H9 (cell line): ENCODE measurements around the gene CNBP. TPM values are rescaled to one million over a fixed set of nuclear protein-coding genes. Genes with fewer than 3 reads are reported as not detected.

Experiments
- DNase-seq: peaks from one replicate; pipeline ENCODE4 v3.0.0-alpha.2; 2017
- H2AFZ ChIP-seq: one replicate; pipeline ENCODE4 v1.6.1; 2013; ENCODE audit warnings: mild to moderate bottlenecking, low read length, control low read depth, moderate library complexity
- H2AK5ac ChIP-seq: 2 replicates; pipeline ENCODE4 v1.6.1; 2013; ENCODE audit warnings: low read length, control low read depth, mixed read lengths; ENCODE audit not compliant: insufficient read length
- H2BK120ac ChIP-seq: one replicate; pipeline ENCODE4 v1.6.1; 2013; ENCODE audit warnings: low read depth, mild to moderate bottlenecking, low read length, control low read depth, inconsistent platforms; ENCODE audit not compliant: poor library complexity, severe bottlenecking
- H2BK12ac ChIP-seq: 2 replicates; pipeline ENCODE4 v1.6.1; 2013; ENCODE audit warnings: low read length, control low read depth, mixed read lengths, low read depth; ENCODE audit not compliant: insufficient read length
- H2BK15ac ChIP-seq: 2 replicates; pipeline ENCODE4 v1.6.1; 2013; ENCODE audit warnings: low read depth, low read length, control low read depth
- H2BK20ac ChIP-seq: one replicate; pipeline ENCODE4 v1.6.1; 2013; ENCODE audit warnings: low read depth, mild to moderate bottlenecking, low read length, control low read depth, inconsistent platforms; ENCODE audit not compliant: poor library complexity, severe bottlenecking
- H2BK5ac ChIP-seq: 2 replicates; pipeline ENCODE4 v1.6.1; 2013; ENCODE audit warnings: low read length, control low read depth, mixed read lengths; ENCODE audit not compliant: insufficient read length
- H3K14ac ChIP-seq: 2 replicates; pipeline ENCODE4 v1.6.1; 2013; ENCODE audit warnings: low read length, control low read depth; ENCODE audit not compliant: insufficient read depth
- H3K18ac ChIP-seq: 2 replicates; pipeline ENCODE4 v1.6.1; 2013; ENCODE audit warnings: low read depth, mild to moderate bottlenecking, mixed read lengths, low read length, control low read depth; ENCODE audit not compliant: insufficient read length
- H3K23ac ChIP-seq: 2 replicates; pipeline ENCODE4 v1.6.1; 2013; ENCODE audit warnings: low read length, control low read depth, mixed read lengths, low read depth; ENCODE audit not compliant: insufficient read length
- H3K23me2 ChIP-seq: 2 replicates; pipeline ENCODE4 v1.6.1; 2013; ENCODE audit warnings: low read depth, mild to moderate bottlenecking, mixed read lengths, low read length, control low read depth; ENCODE audit not compliant: insufficient read length, poor library complexity, severe bottlenecking
- H3K27ac ChIP-seq: 2 replicates; pipeline ENCODE4 v1.5.1; 2013; ENCODE audit warnings: low read length, control low read depth, mixed read lengths, low read depth; ENCODE audit not compliant: insufficient read length
- H3K27me3 ChIP-seq: 2 replicates; pipeline ENCODE4 v1.6.1; 2013; ENCODE audit warnings: low read length, control low read depth, inconsistent platforms; ENCODE audit not compliant: insufficient read depth
- H3K4ac ChIP-seq: 2 replicates; pipeline ENCODE4 v1.6.1; 2013; ENCODE audit warnings: low read depth, mild to moderate bottlenecking, control low read depth, inconsistent platforms, low read length, moderate library complexity
- H3K4me1 ChIP-seq: 2 replicates; pipeline ENCODE4 v1.6.1; 2013; ENCODE audit warnings: low read length, control low read depth, inconsistent platforms; ENCODE audit not compliant: insufficient read depth
- H3K4me2 ChIP-seq: 2 replicates; pipeline ENCODE4 v1.6.1; 2013; ENCODE audit warnings: low read length, control low read depth, mixed read lengths; ENCODE audit not compliant: insufficient read length, insufficient read depth
- H3K56ac ChIP-seq: 2 replicates; pipeline ENCODE4 v1.6.1; 2013; ENCODE audit warnings: low read depth, mild to moderate bottlenecking, mixed read lengths, low read length, control low read depth; ENCODE audit not compliant: insufficient read length
- H3K79me1 ChIP-seq: 2 replicates; pipeline ENCODE4 v1.6.1; 2013; ENCODE audit warnings: low read depth, mild to moderate bottlenecking, moderate library complexity, low read length, control low read depth, inconsistent platforms; ENCODE audit not compliant: insufficient read depth, poor library complexity, severe bottlenecking
- H3K79me2 ChIP-seq: 2 replicates; pipeline ENCODE4 v1.6.1; 2013; ENCODE audit warnings: low read length, control low read depth, inconsistent platforms; ENCODE audit not compliant: insufficient read depth
- H3K9ac ChIP-seq: 2 replicates; pipeline ENCODE4 v1.6.1; 2013; ENCODE audit warnings: low read length, control low read depth, mixed read lengths; ENCODE audit not compliant: insufficient read length; ENCODE audit errors: extremely low read depth
- H3K9me3 ChIP-seq: one replicate; pipeline ENCODE4 v1.6.1; 2013; ENCODE audit warnings: low read depth, low read length, inconsistent platforms; ENCODE audit not compliant: control insufficient read depth
- H3T11ph ChIP-seq: one replicate; pipeline ENCODE4 v1.6.1; 2013; ENCODE audit warnings: mild to moderate bottlenecking, low read length, control low read depth, inconsistent platforms
- H4K20me1 ChIP-seq: one replicate; pipeline ENCODE4 v1.6.1; 2013; ENCODE audit not compliant: control insufficient read depth, insufficient read length, insufficient read depth
- H4K5ac ChIP-seq: 2 replicates; pipeline ENCODE4 v1.6.1; 2013; ENCODE audit warnings: low read depth, mild to moderate bottlenecking, mixed read lengths, low read length, control low read depth; ENCODE audit not compliant: insufficient read length
- H4K8ac ChIP-seq: replicated peaks from 2 replicates; pipeline ENCODE4 v1.6.1; 2013; ENCODE audit warnings: low read length, control low read depth, mixed read lengths, low read depth; ENCODE audit not compliant: insufficient read length
- H4K91ac ChIP-seq: 2 replicates; pipeline ENCODE4 v1.6.1; 2013; ENCODE audit warnings: low read depth, mild to moderate bottlenecking, moderate library complexity, mixed read lengths, low read length, control low read depth; ENCODE audit not compliant: insufficient read length
- H3K27ac Mint-ChIP-seq, 3 experiments: 2 replicates in 2 of 3; 3 replicates in 1 of 3; pipeline ENCODE4 v1.8.0; 2020 to 2021; ENCODE audit warnings: mixed read lengths in 3 of 3, mild to moderate bottlenecking in 1 of 3, moderate library complexity in 1 of 3
- H3K27me3 Mint-ChIP-seq: 2 replicates; pipeline ENCODE4 v1.8.0; 2021; ENCODE audit warnings: low read depth, mild to moderate bottlenecking, moderate library complexity, mixed read lengths
- H3K36me3 Mint-ChIP-seq, 3 experiments: 2 replicates in 2 of 3; 3 replicates in 1 of 3; pipeline ENCODE4 v1.8.0; 2020 to 2021; ENCODE audit warnings: low read depth in 3 of 3, mixed read lengths in 3 of 3; ENCODE audit not compliant: insufficient read depth in 1 of 3
- H3K4me1 Mint-ChIP-seq, 2 experiments: 2 replicates each; pipeline ENCODE4 v1.8.0; 2020; ENCODE audit warnings: mixed read lengths in 2 of 2
- H3K4me3 Mint-ChIP-seq, 2 experiments: 2 replicates in 1 of 2; 3 replicates in 1 of 2; pipeline ENCODE4 v1.8.0; 2020 to 2021; ENCODE audit warnings: mild to moderate bottlenecking in 2 of 2, mixed read lengths in 2 of 2, moderate library complexity in 1 of 2
- H3K9me3 Mint-ChIP-seq, 2 experiments: 2 replicates in 1 of 2; 3 replicates in 1 of 2; pipeline ENCODE4 v1.8.0; 2020; ENCODE audit warnings: mild to moderate bottlenecking in 2 of 2, mixed read lengths in 2 of 2, moderate library complexity in 1 of 2
- WGBS: extraction: QIAGEN DNeasy Blood & Tissue Kit; methylation state at CpG from one replicate; pipeline ENCODE4 v1.1.7; 2013; ENCODE audit warnings: missing lambda C conversion rate, low lambda C conversion rate, mixed read lengths; ENCODE audit not compliant: insufficient read length; ENCODE audit errors: extremely low coverage; 5-methylcytosine and 5-hydroxymethylcytosine counted together
- total RNA-seq: library from RNA; stranded (reverse); gene quantifications from 2 replicates; pipeline ENCODE4 v1.2.1, GENCODE V29; 2021
- TF ChIP-seq, protein P1 (sequence below): fragments of 200-600 bp; sonication (generic); conservative IDR thresholded peaks from 3 replicates; pipeline ENCODE4 v1.8.0; 2021; ENCODE audit warnings: antibody characterized with exemption, mild to moderate bottlenecking

Gene CNBP
- total RNA-seq, 1 experiment from 2014 or later = 433 TPM

DNA sequence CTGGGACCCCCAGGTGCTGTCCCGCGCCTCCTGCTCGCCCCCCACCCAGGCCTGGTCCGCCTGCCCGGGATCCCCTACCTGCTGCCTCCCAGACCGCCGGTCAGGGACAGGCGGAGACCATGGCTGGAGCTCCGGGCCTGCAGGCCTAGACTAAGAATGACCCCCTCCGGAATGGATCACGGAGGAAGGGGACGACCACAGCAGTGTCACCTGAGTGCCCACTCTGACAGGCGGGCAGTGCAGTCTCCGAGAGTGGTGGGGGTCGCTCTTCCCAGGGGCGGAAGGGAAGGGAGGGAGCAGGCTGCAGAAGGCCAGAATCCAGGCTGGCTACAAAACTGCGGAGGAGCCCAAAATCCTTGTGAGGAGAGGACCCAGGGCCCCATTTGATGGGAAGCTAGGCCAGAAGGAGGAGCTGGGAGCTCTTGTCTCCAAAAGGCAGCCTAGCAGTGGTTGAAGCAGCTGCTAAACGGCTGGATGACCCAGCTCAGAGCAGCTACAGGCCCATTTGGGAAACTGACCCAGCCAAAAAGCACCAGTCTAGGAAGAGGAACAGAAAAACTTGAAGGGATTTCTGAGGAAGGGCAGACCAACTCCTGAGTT is 61.2 kb downstream of the CNBP start:
- Histone ChIP-seq H3K27me3 (no peaks in the 10 kb centered on the region), H3K4me2 (peak overlapping the region; percentile 59), H3K9me3 (no peaks in the 10 kb centered on the region), H4K5ac (no peak overlapping the region), H3K18ac (no peak overlapping the region), H2BK5ac (no peak overlapping the region), H3K4ac (no peak overlapping the region), H3K4me1 (no peaks in the 10 kb centered on the region), H3K23ac (no peak overlapping the region), H2AFZ (no peak overlapping the region), H3K27ac (no peak overlapping the region), H3T11ph (no peak overlapping the region), H2BK120ac (no peak overlapping the region), H2BK12ac (no peak overlapping the region), H2BK20ac (no peak overlapping the region), H3K23me2 (peaks cover 10% of the 10 kb centered on the region), H4K20me1 (no peaks in the 10 kb centered on the region), H3K79me1 (no peaks in the 10 kb centered on the region), H3K9ac (no peak overlapping the region), H2AK5ac (no peak overlapping the region), H2BK15ac (no peak overlapping the region; the same call in 1 of the 2 replicates), H3K56ac (no peak overlapping the region), H4K91ac (no peak overlapping the region), H4K8ac (no peak overlapping the region), H3K14ac (no peak overlapping the region), H3K79me2 (peaks cover 10% of the 10 kb centered on the region; the same call in 1 of the 2 replicates)
- Mint-ChIP-seq H3K4me1 (peaks cover 31 to 33% of the 10 kb centered on the region in 2 experiments), H3K9me3 (no peaks in the 10 kb centered on the region), H3K27ac (peak overlapping the region in 1 of 3 experiments; percentile 85; a peak in 3 of 7 replicates), H3K27me3 (no peaks in the 10 kb centered on the region; the same call in 1 of the 2 replicates), H3K36me3 (peaks cover 0 to 4% (median 3%) of the 10 kb centered on the region in 3 experiments; a peak in 5 of 7 replicates), H3K4me3 (peak overlapping the region; percentile 66 to 86)
- no CpG with 5 or more reads among the region's 18 CpGs for WGBS
- TF ChIP-seq, protein P1, sequence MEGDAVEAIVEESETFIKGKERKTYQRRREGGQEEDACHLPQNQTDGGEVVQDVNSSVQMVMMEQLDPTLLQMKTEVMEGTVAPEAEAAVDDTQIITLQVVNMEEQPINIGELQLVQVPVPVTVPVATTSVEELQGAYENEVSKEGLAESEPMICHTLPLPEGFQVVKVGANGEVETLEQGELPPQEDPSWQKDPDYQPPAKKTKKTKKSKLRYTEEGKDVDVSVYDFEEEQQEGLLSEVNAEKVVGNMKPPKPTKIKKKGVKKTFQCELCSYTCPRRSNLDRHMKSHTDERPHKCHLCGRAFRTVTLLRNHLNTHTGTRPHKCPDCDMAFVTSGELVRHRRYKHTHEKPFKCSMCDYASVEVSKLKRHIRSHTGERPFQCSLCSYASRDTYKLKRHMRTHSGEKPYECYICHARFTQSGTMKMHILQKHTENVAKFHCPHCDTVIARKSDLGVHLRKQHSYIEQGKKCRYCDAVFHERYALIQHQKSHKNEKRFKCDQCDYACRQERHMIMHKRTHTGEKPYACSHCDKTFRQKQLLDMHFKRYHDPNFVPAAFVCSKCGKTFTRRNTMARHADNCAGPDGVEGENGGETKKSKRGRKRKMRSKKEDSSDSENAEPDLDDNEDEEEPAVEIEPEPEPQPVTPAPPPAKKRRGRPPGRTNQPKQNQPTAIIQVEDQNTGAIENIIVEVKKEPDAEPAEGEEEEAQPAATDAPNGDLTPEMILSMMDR = no peak
- peak; percentile 52 for DNase-seq
